Endothelial cell of umbilical vein (primary cell): Measurements from ENCODE around the gene ADCY7.

Experiments used
- CTCF ChIP-seq, 2 donors: IDR thresholded peaks; 1 replicate in 1 of 2; 2 replicates in 1 of 2; pipeline ENCODE4 v1.5.1; 2011; ENCODE audit warnings: low read length in 2 of 2, mild to moderate bottlenecking in 2 of 2, moderate library complexity in 2 of 2, control low read depth in 1 of 2, inconsistent platforms in 1 of 2, low read depth in 1 of 2; ENCODE audit not compliant: insufficient read depth in 1 of 2; ENCODE audit errors: extremely low read depth in 1 of 2
- MAX ChIP-seq: IDR thresholded peaks from 2 replicates; pipeline ENCODE4 v1.6.1; 2011; ENCODE audit not compliant: insufficient read depth, insufficient read length

- TF ChIP-seq MAX (no peak), CTCF (IDR thresholded peaks at IDR 0.05; ENCODE audit: extremely low read depth in 1 of 2, insufficient read depth in 1 of 2, low read depth in 1 of 2, low read length in 2 of 2) (no peak)
Measured at GRCh38 chr16:50294955-50295354, 28.6 kb downstream of the ADCY7 start.
